ENCODE results near the gene STPG2. TPM values are rescaled to one million over a fixed set of nuclear protein-coding genes. Genes with fewer than 3 reads are reported as not detected.

Gene STPG2
- total and polyA plus RNA-seq, 12 donors, result 0.04 to 0.58 (median 0.36) TPM

GRCh38 chr4:98110929-98111328 lies 32.3 kb downstream of the STPG2 start:
- no peaks in the 10 kb centered on the region for H3K27me3 ChIP-seq
- intact Hi-C loops (cut with DNase I), result no loop called here
- ATAC-seq, result no peak
- no peak overlapping the region for H3K4me3 ChIP-seq
- no peak for TF ChIP-seq CTCF (IDR thresholded peaks at IDR 0.05)
- 87 to 88% methylated on average over 2 of the region's 2 CpGs for WGBS, 2 donors
- H3K9me3 ChIP-seq, result no peaks in the 10 kb centered on the region
- H3K36me3 ChIP-seq, result no peaks in the 10 kb centered on the region
- H3K27ac ChIP-seq, result no peak overlapping the region
- DNase-seq, result no peak
- H3K4me1 ChIP-seq, result no peaks in the 10 kb centered on the region

- ATAC-seq, result no peak
- Histone ChIP-seq H3K27me3 (no peaks in the 10 kb centered on the region), H3K4me3 (no peak overlapping the region), H3K36me3 (no peaks in the 10 kb centered on the region), H3K4me1 (no peaks in the 10 kb centered on the region), H3K9me3 (no peaks in the 10 kb centered on the region), H3K27ac (no peak overlapping the region)
- intact Hi-C loops (cut with DNase I), result no loop called here
- 62 to 78% methylated on average over 5 of the region's 5 CpGs for WGBS, 2 donors
- TF ChIP-seq CTCF (IDR thresholded peaks at IDR 0.05), result no peak
- DNase-seq, result no peak
Observed at GRCh38 chr4:98110214-98110613, 33.1 kb downstream of the STPG2 start.

GRCh38 chr4:98102660-98103059 lies 40.6 kb downstream of the STPG2 start:
- Histone ChIP-seq H3K9me3 (no peaks in the 10 kb centered on the region), H3K4me1 (no peaks in the 10 kb centered on the region), H3K4me3 (no peak overlapping the region), H3K27ac (no peak overlapping the region), H3K36me3 (no peaks in the 10 kb centered on the region), H3K27me3 (no peaks in the 10 kb centered on the region)
- ATAC-seq (no peak), DNase-seq (no peak)
- intact Hi-C loops (cut with DNase I), result no loop called here
- TF ChIP-seq CTCF (IDR thresholded peaks at IDR 0.05), result no peak
- 59 to 68% methylated on average over 1 of the region's 1 CpG for WGBS, 2 donors

- TF ChIP-seq CTCF (IDR thresholded peaks at IDR 0.05), result no peak
Observed at GRCh38 chr4:98101988-98102387, 41.3 kb downstream of the STPG2 start.

GRCh38 chr4:98098764-98099163 lies 44.5 kb downstream of the STPG2 start:
- no peak overlapping the region for H3K27ac ChIP-seq
- no peaks in the 10 kb centered on the region for H3K27me3 ChIP-seq
- intact Hi-C loops (cut with DNase I), result no loop called here
- H3K4me1 ChIP-seq, result no peaks in the 10 kb centered on the region
- H3K9me3 ChIP-seq, result peaks cover 0 to 10% (median 0%) of the 10 kb centered on the region in 11 donors
- H3K4me3 ChIP-seq, result no peak overlapping the region
- no peak for TF ChIP-seq CTCF (IDR thresholded peaks at IDR 0.05)
- DNase-seq (no peak), ATAC-seq (no peak)
- H3K36me3 ChIP-seq, result no peaks in the 10 kb centered on the region

More at GRCh38 chr4:98101988-98102387, 41.3 kb downstream of the STPG2 start:
- intact Hi-C loops (cut with DNase I), result no loop called here
- Histone ChIP-seq H3K27ac (no peak overlapping the region), H3K36me3 (no peaks in the 10 kb centered on the region), H3K27me3 (no peaks in the 10 kb centered on the region), H3K4me1 (no peaks in the 10 kb centered on the region), H3K9me3 (no peaks in the 10 kb centered on the region), H3K4me3 (no peak overlapping the region)
- DNase-seq (no peak), ATAC-seq (no peak)
- WGBS, 2 donors, result 0 to 86% methylated on average over 1 of the region's 1 CpG

All from heart right ventricle (tissue), 16 donors.